Measurements from ENCODE around the gene ZNF480. TPM values are rescaled to one million over a fixed set of nuclear protein-coding genes. Genes with fewer than 3 reads are reported as not detected.
"Not testable (repeated sequence)": the region's sequence is repeated elsewhere in the genome, so short reads cannot be mapped to it uniquely, and the experiment has no call there.

ZNF480 gene
- 10 to 100 TPM; 13.9 to 20.4 (median 18.7) TPM for polyA plus RNA-seq (ENCODE audit: insufficient read length in 4 of 4)

- peak; percentile 66 to 74 (median 71) for DNase-seq (ENCODE audit: low read depth in 4 of 4, low spot score in 3 of 4)
Observed at GRCh38 chr19:52296773-52297600, at the start of gene ZNF480. TSS of gene ZNF480 (plus strand) at chr19:52297169. CDS start at chr19:52300413, 3,244 bp downstream.

- peak in 1 of 4 donors; percentile 12 for DNase-seq (ENCODE audit: low read depth in 4 of 4, low spot score in 3 of 4)
Observed at GRCh38 chr19:52248241-52248640, 48.7 kb upstream of the ZNF480 start.

GRCh38 chr19:52258426-52258825, 38.5 kb upstream of the ZNF480 start:
- DNase-seq (ENCODE audit: low read depth in 4 of 4, low spot score in 3 of 4): no peak

GRCh38 chr19:52265556-52265955, 31.4 kb upstream of the ZNF480 start:
- DNase-seq (ENCODE audit: low read depth in 4 of 4, low spot score in 3 of 4): not testable (repeated sequence)

- DNase-seq (ENCODE audit: low read depth in 4 of 4, low spot score in 3 of 4): peak; percentile 85 to 87 (median 87)
Observed at GRCh38 chr19:52269338-52270261, 27.4 kb upstream of the ZNF480 start, which contains the start of gene ZNF766. TSS of gene ZNF766 (plus strand) at chr19:52269587. CDS start at chr19:52269614, 27 bp downstream.

GRCh38 chr19:52270266-52270885, 26.6 kb upstream of the ZNF480 start:
- DNase-seq (ENCODE audit: low read depth in 4 of 4, low spot score in 3 of 4): no peak

GRCh38 chr19:52273301-52273700, 23.7 kb upstream of the ZNF480 start:
- no peak for DNase-seq (ENCODE audit: low read depth in 4 of 4, low spot score in 3 of 4)

- no peak for DNase-seq (ENCODE audit: low read depth in 4 of 4, low spot score in 3 of 4)
Observed at GRCh38 chr19:52274191-52274590, 22.8 kb upstream of the ZNF480 start.

- no peak for DNase-seq (ENCODE audit: low read depth in 4 of 4, low spot score in 3 of 4)
Observed at GRCh38 chr19:52275988-52276387, 21.0 kb upstream of the ZNF480 start.

GRCh38 chr19:52277471-52277870, 19.5 kb upstream of the ZNF480 start:
- DNase-seq (ENCODE audit: low read depth in 4 of 4, low spot score in 3 of 4): no peak

GRCh38 chr19:52286256-52286655, 10.7 kb upstream of the ZNF480 start:
- no peak for DNase-seq (ENCODE audit: low read depth in 4 of 4, low spot score in 3 of 4)

- no peak for DNase-seq (ENCODE audit: low read depth in 4 of 4, low spot score in 3 of 4)
Observed at GRCh38 chr19:52291781-52292180, 5.2 kb upstream of the ZNF480 start.

- not testable (repeated sequence) for DNase-seq (ENCODE audit: low read depth in 4 of 4, low spot score in 3 of 4)
Observed at GRCh38 chr19:52292946-52293345, 4.0 kb upstream of the ZNF480 start.

GRCh38 chr19:52296400-52296772, 583 bp upstream of the ZNF480 start:
- peak in 1 of 4 donors; percentile 4 for DNase-seq (ENCODE audit: low read depth in 4 of 4, low spot score in 3 of 4)

- DNase-seq (ENCODE audit: low read depth in 4 of 4, low spot score in 3 of 4): peak in 3 of 4 donors; percentile 1 to 5 (median 3)
Observed at GRCh38 chr19:52297601-52298364, 814 bp downstream of the ZNF480 start.

- DNase-seq (ENCODE audit: low read depth in 4 of 4, low spot score in 3 of 4): no peak
Observed at GRCh38 chr19:52307275-52307674, 10.3 kb downstream of the ZNF480 start.

- DNase-seq (ENCODE audit: low read depth in 4 of 4, low spot score in 3 of 4): no peak
Observed at GRCh38 chr19:52322429-52322828, 25.5 kb downstream of the ZNF480 start.

- no peak for DNase-seq (ENCODE audit: low read depth in 4 of 4, low spot score in 3 of 4)
Observed at GRCh38 chr19:52331757-52332156, 34.8 kb downstream of the ZNF480 start.

- no peak for DNase-seq (ENCODE audit: low read depth in 4 of 4, low spot score in 3 of 4)
Observed at GRCh38 chr19:52335768-52336116, 38.8 kb downstream of the ZNF480 start.

Measured in right renal pelvis (tissue), 4 donors.